MCF 10A (cell line): ENCODE measurements around the gene PLXDC2. TPM values are rescaled to one million over a fixed set of nuclear protein-coding genes. Genes with fewer than 3 reads are reported as not detected.

Experiments used
- BruUV-seq: library from RNA; stranded (reverse); fragments of 400-500 nt; replicated peaks from 2 replicates; lab custom pipeline; 2021; lab: Mats Ljungman, UMichigan
- CTCF ChIA-PET: fragments of 300-600 bp; sonication (Branson Sonifier 250); formaldehyde crosslinking; extraction: SDS; loops from one replicate; lab custom pipeline; 2021; ENCODE audit warnings: antibody characterized with exemption, inconsistent platforms; lab: Yijun Ruan, JAX
- POLR2A ChIA-PET: fragments of 300-600, 350-650 bp; sonication (Branson Sonifier 250); formaldehyde crosslinking; extraction: SDS; loops from one replicate; lab custom pipeline; 2020; ENCODE audit warnings: antibody characterized with exemption, inconsistent platforms; lab: Yijun Ruan, JAX
- DNase-seq: peaks from one replicate; pipeline ENCODE4 v3.0.0-alpha.2; 2018; ENCODE audit not compliant: unreplicated experiment
- H3K27ac Mint-ChIP-seq: one replicate; pipeline ENCODE4 v1.8.0; 2022; ENCODE audit warnings: mild to moderate bottlenecking, low read depth, mixed read lengths; ENCODE audit not compliant: unreplicated experiment
- H3K27me3 Mint-ChIP-seq: one replicate; pipeline ENCODE4 v1.8.0; 2022; ENCODE audit warnings: mixed read lengths; ENCODE audit not compliant: insufficient read depth, unreplicated experiment
- H3K36me3 Mint-ChIP-seq: one replicate; pipeline ENCODE4 v1.8.0; 2022; ENCODE audit warnings: mild to moderate bottlenecking, moderate library complexity, mixed read lengths; ENCODE audit not compliant: insufficient read depth, unreplicated experiment
- H3K4me1 Mint-ChIP-seq: one replicate; pipeline ENCODE4 v1.8.0; 2022; ENCODE audit warnings: mixed read lengths; ENCODE audit not compliant: insufficient read depth, unreplicated experiment
- H3K4me3 Mint-ChIP-seq: one replicate; pipeline ENCODE4 v1.8.0; 2022; ENCODE audit warnings: mild to moderate bottlenecking, moderate library complexity, mixed read lengths; ENCODE audit not compliant: unreplicated experiment
- H3K9me3 Mint-ChIP-seq: one replicate; pipeline ENCODE4 v1.8.0; 2022; ENCODE audit warnings: mixed read lengths; ENCODE audit not compliant: unreplicated experiment
- CTCF ChIP-seq: fragments of 200-600 bp; IDR thresholded peaks from one replicate; pipeline ENCODE4 v1.8.0; 2022; ENCODE audit warnings: antibody characterized with exemption, mild to moderate bottlenecking; ENCODE audit not compliant: unreplicated experiment
- intact Hi-C: fragments of 100-400 bp; cut with micrococcal nuclease; formaldehyde crosslinking; loops from 2 replicates; pipeline ENCODE4 v1.14.1; 2022
- total RNA-seq: library from RNA; stranded (reverse); gene quantifications from 2 replicates; pipeline ENCODE4 v1.2.3, GENCODE V29; 2022

PLXDC2 gene
- total RNA-seq, 1 experiment from 2014 or later: 23.3 TPM

- Mint-ChIP-seq H3K27ac (no peak overlapping the region), H3K9me3 (no peaks in the 10 kb centered on the region), H3K4me1 (peaks cover 5% of the 10 kb centered on the region), H3K4me3 (no peak overlapping the region), H3K36me3 (peaks cover 4% of the 10 kb centered on the region), H3K27me3 (no peaks in the 10 kb centered on the region)
- intact Hi-C loops: no loop called here
- TF ChIP-seq CTCF: no peak
- no peak for DNase-seq
- ChIA-PET CTCF (no interaction called here), POLR2A (no interaction called here)
- no TSS peak for BruUV-seq
These were observed 301.9 kb downstream of the PLXDC2 start for GRCh38 chr10:20118119-20118518.

GRCh38 chr10:20128811-20129210 lies 312.6 kb downstream of the PLXDC2 start:
- no peak overlapping the region for H3K27ac Mint-ChIP-seq
- H3K9me3 Mint-ChIP-seq: peaks cover 4% of the 10 kb centered on the region
- TF ChIP-seq CTCF: no peak
- no TSS peak for BruUV-seq
- H3K4me1 Mint-ChIP-seq: no peaks in the 10 kb centered on the region
- no peak overlapping the region for H3K4me3 Mint-ChIP-seq
- H3K36me3 Mint-ChIP-seq: no peaks in the 10 kb centered on the region
- CTCF ChIA-PET: no interaction called here
- intact Hi-C loops: no loop called here
- POLR2A ChIA-PET: interaction anchor here (0.6 kb wide), 1 partner anchor 200 kb away, joined by 3 read pairs; no protein-coding TSS in a partner anchor
- no peak for DNase-seq
- H3K27me3 Mint-ChIP-seq: no peaks in the 10 kb centered on the region

GRCh38 chr10:20132816-20133215 lies 316.6 kb downstream of the PLXDC2 start:
- ChIA-PET POLR2A (no interaction called here), CTCF (no interaction called here)
- BruUV-seq: no TSS peak
- intact Hi-C loops: no loop called here
- no peak overlapping the region for H3K27ac Mint-ChIP-seq
- H3K36me3 Mint-ChIP-seq: no peaks in the 10 kb centered on the region
- H3K4me1 Mint-ChIP-seq: no peaks in the 10 kb centered on the region
- no peaks in the 10 kb centered on the region for H3K27me3 Mint-ChIP-seq
- no peak for TF ChIP-seq CTCF
- H3K9me3 Mint-ChIP-seq: peaks cover 7% of the 10 kb centered on the region
- no peak for DNase-seq
- no peak overlapping the region for H3K4me3 Mint-ChIP-seq

GRCh38 chr10:20133669-20134189 lies 317.5 kb downstream of the PLXDC2 start:
- intact Hi-C loops: no loop called here
- CTCF ChIA-PET: no interaction called here
- POLR2A ChIA-PET: no interaction called here
- Mint-ChIP-seq H3K36me3 (no peaks in the 10 kb centered on the region), H3K4me1 (no peaks in the 10 kb centered on the region), H3K27ac (no peak overlapping the region), H3K9me3 (peaks cover 7% of the 10 kb centered on the region), H3K4me3 (no peak overlapping the region), H3K27me3 (no peaks in the 10 kb centered on the region)
- no peak for TF ChIP-seq CTCF
- DNase-seq: no peak
- BruUV-seq: no TSS peak
